SH-SY5Y (cell line): ENCODE data around the gene HERC6.

Experiments used
- GATA2 ChIP-seq: IDR thresholded peaks from 2 replicates; pipeline ENCODE4 v1.6.1; 2011; ENCODE audit warnings: mild to moderate bottlenecking, low read depth, low read length
- GATA3 ChIP-seq: IDR thresholded peaks from 2 replicates; pipeline ENCODE4 v1.6.1; 2011; ENCODE audit warnings: low read depth, mild to moderate bottlenecking, low read length, moderate library complexity

GRCh38 chr4:88335092-88335665 is 43.5 kb upstream of the HERC6 start:
- no peak for TF ChIP-seq GATA2
- no peak for TF ChIP-seq GATA3
